Right atrium auricular region (tissue), 2 donors: ENCODE results near the gene SLF1. TPM values are rescaled to one million over a fixed set of nuclear protein-coding genes. Genes with fewer than 3 reads are reported as not detected.

Experiments
- DNase-seq: peaks from one replicate; pipeline ENCODE4 v3.0.0-alpha.2; 2019; ENCODE audit warnings: low spot score
- H3K27ac ChIP-seq, 2 donors: fragments of 200-600 bp; sonication (generic); 1 replicate in 1 of 2; 2 replicates in 1 of 2; pipeline ENCODE4 v1.5.1; 2016 to 2019
- H3K27me3 ChIP-seq, 2 donors: fragments of 200-600 bp; sonication (generic); one replicate each; pipeline versions ENCODE4 v1.5.1 to v1.6.0; 2017 to 2019
- H3K36me3 ChIP-seq: fragments of 200-600 bp; sonication (generic); one replicate; pipeline ENCODE4 v1.5.1; 2016
- H3K4me1 ChIP-seq, 2 donors: fragments of 200-600 bp; sonication (generic); one replicate each; pipeline versions ENCODE4 v1.5.1 to v1.6.0; 2017 to 2019
- H3K4me3 ChIP-seq, 2 donors: fragments of 200-600 bp; sonication (generic); 1 replicate in 1 of 2; 2 replicates in 1 of 2; pipeline ENCODE4 v1.5.1; 2017 to 2019; ENCODE audit warnings: mild to moderate bottlenecking in 1 of 2, moderate library complexity in 1 of 2
- H3K9me3 ChIP-seq, 2 donors: fragments of 200-600 bp; sonication (generic); one replicate each; pipeline ENCODE4 v1.5.1; 2019
- total RNA-seq, 2 donors: library from RNA; depleted of rRNA; stranded (reverse); fragments of >200 nt; gene quantifications; one replicate each; pipeline ENCODE4 v1.1.0, GENCODE V29; 2016
- TF ChIP-seq, protein P1 (sequence below), 2 donors: fragments of 200-600 bp; sonication (generic); IDR thresholded peaks; one replicate each; pipeline ENCODE4 v1.5.1; 2019; ENCODE audit warnings: antibody characterized with exemption in 2 of 2

The SLF1 gene
- total RNA-seq, 2 donors from 2014 or later, result 3.5 to 4.6 TPM

DNA sequence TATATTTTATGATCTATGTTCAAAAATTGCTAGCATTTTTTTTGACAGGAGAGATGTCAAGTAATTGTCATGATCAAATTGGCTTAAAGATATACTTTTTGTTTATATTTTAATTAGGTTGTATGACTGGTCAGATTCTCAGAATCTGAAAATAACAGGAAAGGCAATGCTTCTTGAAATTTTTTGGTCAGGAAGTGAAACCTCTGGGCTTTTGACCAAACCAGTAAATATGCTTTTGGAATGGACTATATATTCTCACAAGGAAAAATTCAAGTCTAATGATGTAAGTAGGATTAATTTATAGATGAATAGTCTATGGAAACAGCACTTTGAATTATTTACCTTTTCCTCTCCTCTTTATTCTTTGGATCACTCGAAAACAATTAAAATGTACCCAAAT, 52.3 kb downstream of the SLF1 start:
- H3K4me3 ChIP-seq, result no peak overlapping the region
- TF ChIP-seq, protein P1, sequence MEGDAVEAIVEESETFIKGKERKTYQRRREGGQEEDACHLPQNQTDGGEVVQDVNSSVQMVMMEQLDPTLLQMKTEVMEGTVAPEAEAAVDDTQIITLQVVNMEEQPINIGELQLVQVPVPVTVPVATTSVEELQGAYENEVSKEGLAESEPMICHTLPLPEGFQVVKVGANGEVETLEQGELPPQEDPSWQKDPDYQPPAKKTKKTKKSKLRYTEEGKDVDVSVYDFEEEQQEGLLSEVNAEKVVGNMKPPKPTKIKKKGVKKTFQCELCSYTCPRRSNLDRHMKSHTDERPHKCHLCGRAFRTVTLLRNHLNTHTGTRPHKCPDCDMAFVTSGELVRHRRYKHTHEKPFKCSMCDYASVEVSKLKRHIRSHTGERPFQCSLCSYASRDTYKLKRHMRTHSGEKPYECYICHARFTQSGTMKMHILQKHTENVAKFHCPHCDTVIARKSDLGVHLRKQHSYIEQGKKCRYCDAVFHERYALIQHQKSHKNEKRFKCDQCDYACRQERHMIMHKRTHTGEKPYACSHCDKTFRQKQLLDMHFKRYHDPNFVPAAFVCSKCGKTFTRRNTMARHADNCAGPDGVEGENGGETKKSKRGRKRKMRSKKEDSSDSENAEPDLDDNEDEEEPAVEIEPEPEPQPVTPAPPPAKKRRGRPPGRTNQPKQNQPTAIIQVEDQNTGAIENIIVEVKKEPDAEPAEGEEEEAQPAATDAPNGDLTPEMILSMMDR (IDR thresholded peaks at IDR 0.05), result no peak
- H3K36me3 ChIP-seq, result no peaks in the 10 kb centered on the region
- no peaks in the 10 kb centered on the region for H3K27me3 ChIP-seq
- H3K27ac ChIP-seq, result no peak overlapping the region
- H3K9me3 ChIP-seq, result no peaks in the 10 kb centered on the region
- no peaks in the 10 kb centered on the region for H3K4me1 ChIP-seq
- DNase-seq, result no peak

DNA sequence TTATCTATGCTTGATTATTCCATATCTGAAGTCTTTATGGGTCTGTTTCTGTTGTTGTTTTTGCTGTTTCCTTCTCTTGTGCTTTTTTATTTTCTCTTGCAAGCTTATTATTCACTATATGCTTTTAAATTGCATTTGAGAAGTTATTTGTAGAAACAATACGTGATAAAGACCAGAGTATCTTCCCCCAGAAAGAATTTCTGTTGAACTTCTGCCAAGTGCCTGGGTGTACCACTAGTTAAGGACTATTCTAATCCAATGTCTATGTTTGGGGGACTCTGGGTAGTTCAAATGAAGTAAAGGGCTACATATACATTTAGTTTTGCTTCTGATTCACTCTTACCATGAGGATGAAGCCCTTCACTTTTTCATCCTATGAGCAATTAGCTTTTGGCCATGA, 54.3 kb downstream of the SLF1 start:
- no peak for DNase-seq
- H3K9me3 ChIP-seq, result no peaks in the 10 kb centered on the region
- TF ChIP-seq, protein P1 (IDR thresholded peaks at IDR 0.05), result no peak

DNA sequence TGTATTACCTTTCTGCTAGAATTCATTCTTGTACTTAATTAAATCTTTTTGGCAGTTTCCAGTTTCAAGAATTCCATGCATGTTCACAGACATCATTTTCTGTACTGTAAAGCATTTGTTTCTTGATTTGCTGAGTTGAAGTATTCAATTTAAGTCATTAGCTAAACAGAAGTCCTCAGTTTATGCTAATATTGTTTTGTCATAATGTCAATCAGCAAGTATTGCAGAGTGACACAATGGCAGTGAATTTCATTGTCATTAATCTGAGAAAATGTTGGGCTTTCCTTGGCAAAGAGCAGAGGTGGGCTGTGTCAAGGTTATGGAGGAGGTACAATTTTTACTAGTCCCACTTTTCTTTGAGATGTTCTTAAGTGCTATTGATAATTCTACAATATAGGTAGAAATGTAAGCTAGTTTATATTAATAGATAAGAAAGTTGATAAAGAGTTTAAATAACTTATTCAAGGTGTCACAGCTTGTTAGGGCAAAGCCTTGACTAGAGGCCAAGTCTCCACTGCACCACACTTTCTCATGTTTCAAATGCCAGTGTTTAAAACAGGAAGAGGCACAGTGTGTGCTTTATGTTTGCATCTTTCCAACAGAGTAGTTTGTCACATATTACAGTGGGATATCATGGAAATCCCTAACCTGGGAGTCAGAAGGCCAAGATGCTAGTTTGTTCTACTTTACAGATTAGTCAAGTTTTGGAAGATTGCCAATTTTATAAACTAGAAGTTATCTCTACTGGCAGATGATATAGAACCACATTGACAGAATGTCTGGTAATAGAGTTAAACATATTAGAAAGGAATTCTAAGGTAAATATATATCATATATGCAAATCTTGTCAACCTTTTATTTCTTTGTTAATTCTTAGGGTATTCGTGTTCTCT, 56.3 kb downstream of the SLF1 start:
- Histone ChIP-seq H3K36me3 (no peaks in the 10 kb centered on the region), H3K27me3 (no peaks in the 10 kb centered on the region), H3K27ac (peak overlapping the region in 1 of 2 donors; percentile 27), H3K4me1 (no peaks in the 10 kb centered on the region), H3K9me3 (no peaks in the 10 kb centered on the region), H3K4me3 (no peak overlapping the region)
- TF ChIP-seq, protein P1 (IDR thresholded peaks at IDR 0.05), result no peak
- DNase-seq, result no peak

More for the DNA sequence above, 54.3 kb downstream of the SLF1 start:
- H3K4me1 ChIP-seq, result no peaks in the 10 kb centered on the region
- H3K36me3 ChIP-seq, result no peaks in the 10 kb centered on the region
- H3K4me3 ChIP-seq, result no peak overlapping the region
- peak overlapping the region in 1 of 2 donors; percentile 19 for H3K27ac ChIP-seq
- H3K27me3 ChIP-seq, result no peaks in the 10 kb centered on the region

DNA sequence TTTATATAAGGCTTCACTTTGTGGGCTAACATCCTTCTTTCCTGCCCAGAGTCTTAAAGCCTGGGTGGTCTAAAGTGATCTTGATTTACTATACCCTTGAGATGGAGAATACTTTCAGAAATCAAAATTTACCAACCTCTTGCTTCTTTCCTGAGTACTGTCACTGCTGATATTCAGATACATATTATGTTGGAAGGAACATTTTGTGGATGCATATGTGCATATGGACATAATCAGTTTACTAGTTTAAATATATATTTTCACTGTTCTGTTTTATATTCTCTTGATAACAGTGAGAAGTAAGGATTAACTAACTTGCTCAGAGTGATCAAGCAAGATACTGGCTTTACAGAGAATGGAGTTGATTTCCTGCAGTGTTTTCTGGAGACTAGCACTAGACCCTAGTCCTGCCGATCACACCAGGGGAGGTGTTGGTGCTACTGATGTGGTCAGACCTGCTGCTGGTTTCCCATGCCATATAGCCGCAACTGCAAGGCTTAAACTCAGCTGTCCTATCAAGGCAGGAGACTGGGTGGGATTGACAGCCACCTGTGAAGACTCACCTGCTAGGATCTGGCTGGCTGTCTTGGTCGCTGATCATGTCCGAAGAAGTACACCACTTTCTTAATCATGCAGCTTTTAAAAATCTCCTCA, 57.6 kb downstream of the SLF1 start:
- H3K27me3 ChIP-seq, result no peaks in the 10 kb centered on the region
- no peaks in the 10 kb centered on the region for H3K36me3 ChIP-seq
- no peak overlapping the region for H3K4me3 ChIP-seq
- no peaks in the 10 kb centered on the region for H3K9me3 ChIP-seq
- no peaks in the 10 kb centered on the region for H3K4me1 ChIP-seq
- TF ChIP-seq, protein P1 (IDR thresholded peaks at IDR 0.05), result no peak
- DNase-seq, result no peak
- H3K27ac ChIP-seq, result no peak overlapping the region

DNA sequence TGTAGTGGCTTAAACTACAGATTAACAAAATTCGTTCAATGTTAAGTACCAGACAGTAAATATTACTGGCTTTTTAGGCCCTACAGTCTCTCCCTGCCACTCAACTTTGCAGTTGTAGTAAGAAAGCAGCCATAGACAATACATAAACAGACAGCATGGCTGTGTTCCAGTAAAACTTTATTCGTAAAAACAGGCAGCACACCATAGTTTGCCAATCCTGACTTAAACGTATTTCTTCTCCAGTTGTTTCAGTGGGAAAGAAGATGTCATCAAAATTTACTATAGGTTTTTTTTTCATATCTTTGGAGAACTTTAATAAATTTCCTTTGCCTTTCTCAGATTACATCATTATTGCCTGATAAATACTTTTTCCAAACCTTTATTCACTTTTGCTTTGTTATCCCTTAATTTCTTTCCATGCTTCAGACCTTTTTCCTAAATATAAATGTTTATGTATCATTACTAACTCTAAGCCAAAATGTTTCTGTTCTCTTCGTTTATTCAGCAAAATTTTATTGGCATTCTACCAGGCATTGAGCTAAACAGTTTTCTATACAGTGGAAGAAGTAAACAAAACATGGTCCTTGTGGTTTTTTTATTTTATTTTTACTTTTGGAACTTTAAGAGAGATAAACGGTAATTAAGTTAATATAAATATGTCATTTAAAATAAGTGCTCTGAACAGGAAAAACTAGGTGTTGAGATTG, 64.5 kb downstream of the SLF1 start:
- Histone ChIP-seq H3K4me3 (no peak overlapping the region), H3K36me3 (no peaks in the 10 kb centered on the region), H3K9me3 (no peaks in the 10 kb centered on the region), H3K4me1 (no peaks in the 10 kb centered on the region), H3K27me3 (no peaks in the 10 kb centered on the region), H3K27ac (no peak overlapping the region)
- TF ChIP-seq, protein P1 (IDR thresholded peaks at IDR 0.05), result no peak
- DNase-seq, result no peak
